Stimulated activated naive B cell treated with anti-CD40 and anti-IgM and Interleukin-4, amounts not matched to agents 10 μg/mL and 1 μg/mL and 100 μg/mL, for 72 hours (primary cell): ENCODE measurements around the gene ITGA8.

Experiments used
- ATAC-seq, 2 donors: fragments of 150-1000 bp; cut with Tn5 transposase; replicated peaks; 2 replicates each; pipeline ENCODE4 v1.10.0; 2021; ENCODE audit warnings: moderate library complexity in 1 of 2
- DNase-seq: peaks from one replicate; pipeline ENCODE4 v3.0.0; 2021
- H3K27ac Mint-ChIP-seq: one replicate; pipeline ENCODE4 v1.8.0; 2022; ENCODE audit warnings: mild to moderate bottlenecking, mixed read lengths
- H3K27me3 Mint-ChIP-seq, 2 donors: one replicate each; pipeline ENCODE4 v1.8.0; 2022; ENCODE audit warnings: mixed read lengths in 2 of 2
- H3K36me3 Mint-ChIP-seq, 2 donors: one replicate each; pipeline ENCODE4 v1.8.0; 2022; ENCODE audit warnings: mixed read lengths in 2 of 2, mild to moderate bottlenecking in 1 of 2
- H3K4me1 Mint-ChIP-seq, 2 donors: one replicate each; pipeline ENCODE4 v1.8.0; 2022; ENCODE audit warnings: mixed read lengths in 2 of 2, mild to moderate bottlenecking in 1 of 2
- H3K4me3 Mint-ChIP-seq, 2 donors: one replicate each; pipeline ENCODE4 v1.8.0; 2022; ENCODE audit warnings: mild to moderate bottlenecking in 2 of 2, mixed read lengths in 2 of 2, moderate library complexity in 1 of 2
- H3K9me3 Mint-ChIP-seq, 2 donors: one replicate each; pipeline ENCODE4 v1.8.0; 2022; ENCODE audit warnings: mixed read lengths in 2 of 2, mild to moderate bottlenecking in 1 of 2

Gene ITGA8

DNA sequence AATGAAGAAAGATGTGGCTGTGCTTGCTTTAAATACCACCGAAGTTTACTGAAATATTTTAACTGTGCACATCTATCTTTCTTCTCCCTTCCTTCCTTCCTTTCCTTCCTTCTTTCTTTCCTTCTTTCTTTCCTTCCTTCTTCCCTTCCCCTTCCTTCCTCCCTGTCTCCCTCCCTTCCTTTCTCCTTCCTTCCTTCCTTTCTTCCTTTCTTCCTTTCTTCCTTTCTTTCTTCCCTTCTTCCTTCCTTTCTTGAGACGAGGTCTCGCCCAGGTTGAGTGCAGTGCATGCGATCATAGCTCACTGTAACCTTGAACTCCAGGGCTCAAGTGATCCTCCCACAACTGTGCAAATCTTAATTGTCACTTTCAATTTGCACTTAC lies 190.9 kb downstream of the ITGA8 start:
- H3K4me3 Mint-ChIP-seq: no peak overlapping the region

DNA sequence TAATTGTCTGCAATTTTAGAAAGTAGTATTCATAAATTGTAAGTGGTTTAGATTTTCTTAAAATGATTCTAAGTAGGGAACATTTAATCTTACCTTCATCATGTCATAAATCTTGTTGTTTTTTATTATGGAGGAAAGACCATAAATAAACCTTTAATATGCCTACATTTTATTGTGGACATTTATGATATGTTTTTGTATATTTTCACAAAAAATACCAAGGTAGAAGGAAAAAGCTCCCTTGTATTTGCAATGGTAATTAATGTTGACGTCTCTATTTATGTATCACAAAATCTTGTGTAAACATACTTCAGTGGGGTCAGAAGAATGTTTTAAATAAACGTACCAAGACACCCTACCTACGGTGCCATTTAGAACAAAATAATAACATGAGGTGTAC lies 193.0 kb downstream of the ITGA8 start:
- DNase-seq (no peak), ATAC-seq (no peak)
- no peaks in the 10 kb centered on the region for H3K9me3 Mint-ChIP-seq
- no peak overlapping the region for H3K27ac Mint-ChIP-seq
- H3K36me3 Mint-ChIP-seq: no peaks in the 10 kb centered on the region
- H3K4me1 Mint-ChIP-seq: no peaks in the 10 kb centered on the region
- H3K27me3 Mint-ChIP-seq: no peaks in the 10 kb centered on the region
- H3K4me3 Mint-ChIP-seq: no peak overlapping the region

More for the DNA sequence above, 190.9 kb downstream of the ITGA8 start:
- Mint-ChIP-seq H3K36me3 (no peaks in the 10 kb centered on the region), H3K9me3 (no peaks in the 10 kb centered on the region), H3K27me3 (no peaks in the 10 kb centered on the region), H3K4me1 (no peaks in the 10 kb centered on the region), H3K27ac (no peak overlapping the region)
- ATAC-seq: no peak
- DNase-seq: no peak

DNA sequence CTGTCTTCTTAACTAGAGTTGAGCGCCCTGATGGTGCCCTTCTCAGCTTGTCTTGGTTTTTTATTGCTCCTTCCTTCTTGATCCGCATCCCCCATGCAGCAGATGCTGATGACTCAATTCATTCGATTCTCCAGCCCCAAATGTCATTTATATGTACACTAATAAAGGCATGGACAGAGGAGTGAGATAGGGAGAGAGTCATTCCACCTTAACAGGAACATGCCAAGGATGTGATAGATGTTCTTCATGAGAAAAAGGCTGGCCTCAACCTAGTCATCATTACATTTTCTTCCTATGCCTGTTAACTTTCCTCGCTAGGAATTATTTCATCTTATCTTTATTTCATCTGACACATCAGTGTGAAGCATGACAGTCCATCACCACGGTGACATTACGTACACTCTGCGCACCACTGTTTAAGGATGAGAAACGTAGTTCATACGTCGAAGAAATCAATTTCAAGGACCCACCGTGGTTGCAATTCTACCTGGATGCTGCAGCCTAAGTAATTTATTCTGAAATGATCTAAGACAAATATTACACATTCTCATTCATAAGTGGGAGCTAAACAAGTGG lies 198.3 kb downstream of the ITGA8 start:
- H3K36me3 Mint-ChIP-seq: no peaks in the 10 kb centered on the region
- H3K27me3 Mint-ChIP-seq: no peaks in the 10 kb centered on the region
- DNase-seq (no peak), ATAC-seq (no peak)
- no peak overlapping the region for H3K4me3 Mint-ChIP-seq
- H3K9me3 Mint-ChIP-seq: peaks cover 0 to 3% of the 10 kb centered on the region in 2 donors
- H3K4me1 Mint-ChIP-seq: no peaks in the 10 kb centered on the region
- no peak overlapping the region for H3K27ac Mint-ChIP-seq

DNA sequence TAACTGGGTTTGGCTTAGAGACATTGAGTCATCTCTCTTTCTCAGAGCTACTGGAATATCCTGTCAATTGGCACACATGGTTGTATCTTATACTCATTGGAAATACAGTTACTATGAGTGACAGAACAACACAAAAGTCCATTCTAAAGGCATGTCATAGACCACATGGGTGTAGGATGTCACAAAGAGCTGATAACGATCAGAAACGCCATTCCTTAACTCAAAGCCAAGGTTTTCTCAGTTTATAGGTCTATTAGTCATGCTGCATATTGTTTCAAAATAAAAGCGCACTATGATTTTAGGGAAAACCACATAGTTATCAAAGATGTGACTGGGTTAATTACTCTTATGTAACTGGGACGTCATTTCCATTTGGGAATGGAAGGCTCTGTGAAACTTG lies 201.5 kb downstream of the ITGA8 start:
- Mint-ChIP-seq H3K27ac (no peak overlapping the region), H3K4me1 (no peaks in the 10 kb centered on the region), H3K36me3 (no peaks in the 10 kb centered on the region), H3K4me3 (no peak overlapping the region), H3K27me3 (no peaks in the 10 kb centered on the region), H3K9me3 (peaks cover 0 to 3% of the 10 kb centered on the region in 2 donors)
- ATAC-seq (no peak), DNase-seq (no peak)

DNA sequence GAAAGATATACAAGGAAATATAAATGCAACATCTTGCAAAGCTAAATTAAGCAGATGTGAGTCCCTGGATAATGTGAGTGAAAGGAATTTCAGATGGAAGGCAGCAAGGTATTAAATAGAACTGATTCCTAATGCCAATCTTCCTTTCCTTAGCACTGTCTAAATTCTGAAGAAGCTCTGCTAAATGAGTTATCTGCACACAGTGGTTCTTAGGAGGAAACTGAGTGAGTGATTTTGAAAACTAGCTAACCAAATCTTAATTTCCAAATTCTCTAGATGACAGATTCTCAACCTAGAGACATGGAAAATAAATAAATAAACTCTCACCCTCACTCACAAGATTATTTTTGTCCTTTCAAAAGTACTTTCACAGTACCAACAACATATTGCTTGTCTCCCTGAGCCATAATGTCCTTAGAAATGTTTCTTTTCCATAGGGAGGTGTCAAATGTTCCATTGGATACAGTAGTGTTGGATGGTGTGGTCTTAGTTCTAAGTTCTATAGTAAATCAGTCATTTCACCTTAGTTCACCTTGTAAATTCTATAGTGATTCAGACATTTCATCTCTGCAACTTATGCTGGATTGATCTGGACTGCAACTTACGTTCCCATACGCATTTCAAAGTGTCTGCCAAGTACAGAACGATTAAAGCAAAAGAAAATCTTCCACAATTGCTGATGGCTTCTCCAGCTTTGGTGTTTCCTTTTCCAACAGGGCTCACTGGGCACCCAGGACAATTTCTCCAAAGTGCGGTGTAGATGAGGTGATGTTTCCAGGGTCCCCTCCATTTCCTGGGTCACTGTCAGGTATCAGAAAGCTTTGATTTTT lies 203.3 kb downstream of the ITGA8 start:
- no peaks in the 10 kb centered on the region for H3K27me3 Mint-ChIP-seq
- no peaks in the 10 kb centered on the region for H3K36me3 Mint-ChIP-seq
- H3K4me1 Mint-ChIP-seq: no peaks in the 10 kb centered on the region
- no peak overlapping the region for H3K4me3 Mint-ChIP-seq
- ATAC-seq: no peak
- H3K27ac Mint-ChIP-seq: no peak overlapping the region
- H3K9me3 Mint-ChIP-seq: peaks cover 0 to 3% of the 10 kb centered on the region in 2 donors
- no peak for DNase-seq

DNA sequence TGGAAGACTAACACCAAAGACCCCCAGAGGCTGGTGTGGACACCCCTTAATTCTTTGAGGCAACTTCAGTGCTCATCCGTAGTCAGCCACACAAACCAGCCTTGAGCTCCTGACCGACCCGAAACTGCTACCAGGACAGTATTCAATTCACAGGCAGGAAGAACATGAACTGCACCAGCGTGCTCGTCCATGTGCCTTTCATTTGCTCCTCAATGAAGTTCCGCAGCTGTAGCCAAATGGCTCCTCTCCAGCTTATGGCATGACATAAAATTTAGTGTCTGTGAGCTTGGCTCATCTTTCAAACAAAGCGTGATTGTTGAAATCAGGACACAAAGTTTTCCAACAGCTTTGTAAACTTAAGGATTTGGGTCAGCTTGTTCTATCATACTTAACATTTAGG lies 204.5 kb downstream of the ITGA8 start:
- ATAC-seq: no peak
- Mint-ChIP-seq H3K36me3 (no peaks in the 10 kb centered on the region), H3K4me1 (no peaks in the 10 kb centered on the region), H3K9me3 (peaks cover 0 to under 1% of the 10 kb centered on the region in 2 donors), H3K27me3 (no peaks in the 10 kb centered on the region), H3K4me3 (no peak overlapping the region), H3K27ac (no peak overlapping the region)
- DNase-seq: no peak

DNA sequence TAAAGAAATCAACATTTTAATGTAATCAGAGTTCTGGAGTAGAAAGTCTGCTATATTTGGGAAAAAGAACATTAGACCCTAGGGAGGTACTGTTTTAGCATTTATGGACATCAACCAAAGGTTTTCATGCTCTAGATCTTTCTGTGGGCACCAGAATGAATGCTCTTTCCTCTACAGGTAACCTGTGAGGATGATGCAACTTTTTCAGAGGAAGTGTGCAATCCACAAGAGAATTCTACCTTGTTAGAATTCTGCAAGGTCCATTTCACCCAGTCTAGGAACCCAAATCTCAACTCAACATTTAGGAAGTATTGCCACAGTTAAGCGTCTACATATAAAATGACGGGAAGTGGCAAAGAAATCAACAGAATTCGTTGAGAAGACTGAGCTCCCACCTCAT lies 208.8 kb downstream of the ITGA8 start:
- no peaks in the 10 kb centered on the region for H3K4me1 Mint-ChIP-seq
- ATAC-seq: no peak

DNA sequence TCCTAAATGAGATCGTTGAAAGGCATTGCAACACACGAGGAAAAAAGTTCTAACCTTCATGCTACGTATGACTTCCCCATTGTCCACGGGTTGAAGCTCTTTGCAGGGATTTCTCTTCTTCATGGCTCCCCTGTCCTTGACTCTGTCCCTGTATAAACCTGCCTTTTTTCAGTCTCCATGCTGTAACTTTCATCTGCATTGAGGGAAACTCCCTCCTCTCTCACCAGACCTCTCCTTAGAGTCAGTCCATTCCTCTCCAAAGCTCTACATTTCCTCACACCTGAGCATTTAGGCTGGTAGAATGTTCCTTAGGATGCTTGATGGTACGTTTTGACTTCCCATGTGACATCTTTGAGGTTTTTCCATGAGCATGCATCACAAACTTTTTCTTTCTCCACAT lies 214.4 kb downstream of the ITGA8 start:
- Mint-ChIP-seq H3K4me1 (no peaks in the 10 kb centered on the region), H3K27me3 (peaks cover 12 to 26% of the 10 kb centered on the region in 2 donors)
- no peak for ATAC-seq

More for the DNA sequence above, 208.8 kb downstream of the ITGA8 start:
- DNase-seq: no peak
- no peak overlapping the region for H3K4me3 Mint-ChIP-seq
- H3K9me3 Mint-ChIP-seq: peaks cover 4 to 6% of the 10 kb centered on the region in 2 donors
- H3K27ac Mint-ChIP-seq: no peak overlapping the region
- no peaks in the 10 kb centered on the region for H3K36me3 Mint-ChIP-seq
- H3K27me3 Mint-ChIP-seq: peaks cover 0 to 9% of the 10 kb centered on the region in 2 donors

DNA sequence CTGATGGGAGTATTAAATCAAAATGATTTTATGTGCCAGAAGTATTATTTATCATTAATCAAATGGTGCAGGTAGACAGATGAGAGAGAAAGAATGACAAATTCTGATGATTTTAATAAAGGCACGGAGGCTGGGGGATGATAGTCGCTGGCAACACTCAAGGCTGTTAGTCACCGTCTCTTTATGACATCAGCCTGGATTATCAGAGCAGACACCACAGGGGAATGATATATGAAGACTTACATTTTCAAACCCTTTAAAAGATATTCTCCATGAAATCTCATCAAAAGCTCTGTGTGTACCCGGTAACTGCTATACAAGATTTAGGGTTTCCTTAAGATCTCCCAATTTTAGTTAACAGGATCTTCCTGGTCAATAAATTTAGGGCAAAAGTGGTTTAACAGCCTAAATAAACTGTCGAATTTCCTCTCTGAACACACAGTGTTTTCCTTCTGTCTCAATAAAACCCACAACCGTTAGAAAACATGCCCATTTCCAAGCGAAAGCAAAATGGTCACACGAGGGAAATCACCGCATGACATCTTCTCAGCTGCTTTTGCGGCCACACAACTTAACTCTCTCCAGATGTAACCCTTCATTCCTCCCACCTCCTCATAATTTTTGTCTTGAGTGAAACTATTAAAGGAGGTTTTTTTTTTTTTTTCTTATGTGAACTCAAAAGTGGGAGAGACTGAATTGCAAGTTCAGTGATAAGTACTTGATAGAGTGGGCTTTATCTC lies 215.5 kb downstream of the ITGA8 start:
- H3K36me3 Mint-ChIP-seq: no peaks in the 10 kb centered on the region
- no peak overlapping the region for H3K27ac Mint-ChIP-seq
- H3K4me3 Mint-ChIP-seq: no peak overlapping the region
- peaks cover 4 to 9% of the 10 kb centered on the region in 2 donors for H3K9me3 Mint-ChIP-seq
- no peaks in the 10 kb centered on the region for H3K4me1 Mint-ChIP-seq
- DNase-seq (no peak), ATAC-seq (no peak)
- H3K27me3 Mint-ChIP-seq: peaks cover 15 to 26% of the 10 kb centered on the region in 2 donors

More for the DNA sequence above, 214.4 kb downstream of the ITGA8 start:
- H3K27ac Mint-ChIP-seq: no peak overlapping the region
- no peaks in the 10 kb centered on the region for H3K36me3 Mint-ChIP-seq
- H3K9me3 Mint-ChIP-seq: peaks cover 4 to 6% of the 10 kb centered on the region in 2 donors
- no peak for DNase-seq
- no peak overlapping the region for H3K4me3 Mint-ChIP-seq

DNA sequence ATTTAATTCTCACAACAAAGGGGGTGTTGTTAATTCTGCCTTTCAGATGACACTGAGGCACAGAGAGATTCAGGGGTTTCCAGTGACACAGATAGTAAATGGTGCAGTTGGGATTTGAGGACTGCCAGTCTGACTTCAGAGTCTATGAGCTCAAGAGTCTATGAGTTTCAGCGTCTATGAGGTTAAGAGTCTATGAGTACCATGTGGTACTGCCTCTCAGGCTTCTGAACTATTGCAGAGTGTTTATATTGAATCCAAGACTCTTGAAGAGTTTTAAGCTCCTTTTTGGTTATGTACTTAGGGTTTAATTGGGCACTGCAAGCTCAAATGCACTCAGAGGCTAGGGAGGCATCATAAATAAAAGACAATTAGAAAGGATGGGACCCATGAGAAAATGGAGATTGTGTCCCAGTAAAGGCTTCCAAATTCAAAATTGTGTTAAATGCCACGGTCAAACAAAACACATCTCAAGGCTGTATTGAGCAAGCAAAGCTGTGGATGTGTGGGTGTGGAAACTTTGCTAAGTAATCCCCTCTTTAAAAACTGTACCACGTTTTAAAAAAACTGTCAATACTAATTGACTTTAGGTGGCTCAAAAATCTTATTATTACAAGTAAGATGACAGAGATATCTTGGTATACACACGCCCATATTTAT lies 224.7 kb downstream of the ITGA8 start:
- ATAC-seq: no peak
- Mint-ChIP-seq H3K4me3 (no peak overlapping the region), H3K27ac (no peak overlapping the region), H3K4me1 (no peaks in the 10 kb centered on the region), H3K36me3 (no peaks in the 10 kb centered on the region), H3K27me3 (peaks cover 0 to 6% of the 10 kb centered on the region in 2 donors), H3K9me3 (peaks cover 0 to 6% of the 10 kb centered on the region in 2 donors)
- DNase-seq: no peak

DNA sequence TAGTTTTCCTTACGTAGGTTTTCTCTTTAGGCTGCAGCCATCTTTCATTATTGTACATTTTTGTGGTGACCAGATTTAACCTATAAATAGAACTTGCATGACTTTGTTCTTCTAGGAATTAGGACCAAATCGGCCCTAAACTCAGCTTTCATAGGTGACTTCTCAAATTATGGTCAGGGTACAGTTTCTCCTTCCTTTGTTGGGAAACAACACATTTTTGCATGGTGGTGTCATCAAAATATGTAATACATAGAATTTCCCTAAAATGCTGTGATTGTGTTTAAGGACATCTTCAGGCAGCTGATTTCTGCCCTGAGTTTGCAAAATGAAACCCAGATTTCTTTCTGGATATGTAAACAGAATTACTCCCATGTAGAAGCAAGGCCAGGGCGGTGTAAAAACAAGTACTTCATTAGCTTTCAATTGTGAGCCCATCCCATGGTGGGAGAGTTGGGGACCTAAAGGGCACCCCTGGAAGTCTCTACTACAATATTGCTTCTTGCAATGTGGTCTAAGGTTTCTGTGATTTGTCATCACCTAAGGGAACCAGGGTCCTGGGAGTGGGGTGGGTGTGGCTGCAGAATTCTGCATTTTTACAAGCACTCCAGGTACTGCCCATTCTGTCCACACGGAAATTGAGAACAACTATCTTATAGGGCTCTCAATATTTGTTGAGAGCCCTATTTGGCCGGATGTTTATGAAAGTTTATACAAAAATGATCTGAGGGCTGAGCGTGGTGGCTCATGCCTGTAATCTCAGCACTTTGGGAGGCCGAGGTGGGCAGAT lies 227.7 kb downstream of the ITGA8 start:
- ATAC-seq: no peak
- no peaks in the 10 kb centered on the region for H3K27me3 Mint-ChIP-seq
- H3K27ac Mint-ChIP-seq: no peak overlapping the region
- H3K4me1 Mint-ChIP-seq: no peaks in the 10 kb centered on the region
- H3K9me3 Mint-ChIP-seq: peaks cover 0 to 5% of the 10 kb centered on the region in 2 donors
- H3K36me3 Mint-ChIP-seq: no peaks in the 10 kb centered on the region
- H3K4me3 Mint-ChIP-seq: no peak overlapping the region
- DNase-seq: no peak

DNA sequence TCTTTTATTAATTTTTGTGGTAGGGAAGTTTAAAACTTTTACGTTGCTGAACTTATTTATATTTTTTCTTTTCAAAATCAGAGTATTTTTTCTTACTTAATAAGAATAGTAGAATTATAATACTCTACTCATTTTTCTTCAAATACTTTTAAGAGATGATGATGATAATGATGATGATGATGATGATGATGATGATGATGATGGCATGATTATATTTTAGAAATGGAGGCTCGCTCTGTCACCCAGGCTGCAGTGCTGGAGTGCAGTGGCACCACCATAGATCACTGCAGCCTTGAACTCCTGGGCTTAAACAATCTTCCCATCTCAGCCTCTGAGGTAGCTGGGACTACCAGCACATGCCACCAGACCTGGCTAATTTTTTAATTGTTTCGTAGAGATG lies 230.3 kb downstream of the ITGA8 start:
- ATAC-seq: no peak
- H3K27ac Mint-ChIP-seq: no peak overlapping the region
- H3K36me3 Mint-ChIP-seq: no peaks in the 10 kb centered on the region
- peaks cover 0 to 3% of the 10 kb centered on the region in 2 donors for H3K27me3 Mint-ChIP-seq
- H3K4me1 Mint-ChIP-seq: peaks cover 0 to 4% of the 10 kb centered on the region in 2 donors
- no peak overlapping the region for H3K4me3 Mint-ChIP-seq
- DNase-seq: no peak
- peaks cover 0 to 3% of the 10 kb centered on the region in 2 donors for H3K9me3 Mint-ChIP-seq

DNA sequence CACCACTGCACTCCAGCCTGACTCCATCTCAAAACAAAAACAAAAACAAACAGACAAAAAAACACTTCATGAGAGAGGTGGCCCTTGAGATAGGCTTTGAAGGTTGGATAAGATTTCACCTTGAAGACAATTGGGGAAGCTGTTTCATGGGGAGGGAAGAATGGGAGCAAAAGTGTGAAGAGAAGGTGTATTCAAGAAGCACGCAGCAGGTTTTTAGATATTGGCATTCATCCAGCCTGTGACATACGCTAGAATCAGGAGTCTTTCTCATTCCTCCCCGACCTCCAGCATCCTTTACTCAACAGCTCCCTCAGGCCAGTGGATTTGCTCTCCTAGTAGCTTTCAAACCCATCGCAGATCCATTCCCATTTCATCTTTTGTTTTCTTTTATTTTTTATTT lies 232.3 kb downstream of the ITGA8 start:
- Mint-ChIP-seq H3K4me1 (peaks cover 0 to 4% of the 10 kb centered on the region in 2 donors), H3K36me3 (no peaks in the 10 kb centered on the region), H3K9me3 (peaks cover 0 to 4% of the 10 kb centered on the region in 2 donors), H3K27ac (no peak overlapping the region), H3K27me3 (peaks cover 0 to 7% of the 10 kb centered on the region in 2 donors), H3K4me3 (no peak overlapping the region)
- no peak for ATAC-seq
- DNase-seq: no peak

DNA sequence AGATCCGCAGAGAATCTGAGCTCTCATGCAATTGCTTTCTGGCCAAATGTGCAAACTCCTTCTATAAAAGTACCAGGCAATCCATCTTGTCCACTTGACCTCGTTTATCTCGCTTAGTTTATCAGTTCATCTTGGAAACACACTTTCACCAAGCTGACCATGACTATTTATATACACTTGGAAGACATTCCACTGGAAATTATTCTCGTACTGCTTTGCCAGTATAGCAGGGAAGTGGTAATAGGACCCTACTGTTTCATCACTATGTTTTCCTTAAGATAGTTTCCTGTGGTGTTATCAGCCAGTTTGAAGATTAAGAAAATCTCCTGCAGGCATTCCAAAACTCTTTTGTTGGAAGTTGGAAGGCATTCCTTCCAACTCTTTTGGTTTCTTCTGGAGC lies 233.3 kb downstream of the ITGA8 start:
- H3K27me3 Mint-ChIP-seq: peaks cover 0 to 7% of the 10 kb centered on the region in 2 donors
- no peak for DNase-seq
- H3K4me1 Mint-ChIP-seq: peaks cover 0 to 4% of the 10 kb centered on the region in 2 donors
- peaks cover 0 to 3% of the 10 kb centered on the region in 2 donors for H3K9me3 Mint-ChIP-seq
- H3K4me3 Mint-ChIP-seq: no peak overlapping the region
- H3K36me3 Mint-ChIP-seq: no peaks in the 10 kb centered on the region
- H3K27ac Mint-ChIP-seq: no peak overlapping the region
- ATAC-seq: no peak
